Pancreas (tissue), 10 donors: ENCODE measurements around the gene NMRK1. TPM values are rescaled to one million over a fixed set of nuclear protein-coding genes. Genes with fewer than 3 reads are reported as not detected.

ENCODE experiments used
- ATAC-seq, 4 donors: fragments of 200-7000 bp; cut with Tn5 transposase; one replicate each; pipeline versions ENCODE4 v1.8.0 to v1.9.1; 2020; ENCODE audit warnings: mild to moderate bottlenecking in 4 of 4, moderate library complexity in 4 of 4
- DNase-seq, 6 donors: peaks; one replicate each; pipeline ENCODE4 v3.0.0-alpha.2; 2020
- FAIRE-seq: peaks from 2 replicates; lab custom pipeline; 2012; peaks lifted over from hg19 to GRCh38; lab: Jason Lieb, UNC
- H3K27ac ChIP-seq, 4 donors: fragments of 200-600 bp; sonication (generic); 1 replicate in 3 of 4; 2 replicates in 1 of 4; pipeline versions ENCODE4 v1.5.0 to v1.8.0; 2020
- H3K27me3 ChIP-seq, 4 donors: fragments of 200-600 bp; one replicate each; pipeline ENCODE4 v1.8.0; 2021
- H3K36me3 ChIP-seq, 3 donors: fragments of 200-600 bp; sonication (generic) in 1 of 3; one replicate each; pipeline versions ENCODE4 v1.5.0 to v1.8.0; 2020 to 2021
- H3K4me1 ChIP-seq, 3 donors: fragments of 200-600 bp; one replicate each; pipeline ENCODE4 v1.8.0; 2021
- H3K4me3 ChIP-seq, 4 donors: fragments of 200-600 bp; sonication (generic) in 2 of 4; one replicate each; pipeline versions ENCODE4 v1.5.0 to v1.8.0; 2020 to 2021
- H3K9me3 ChIP-seq, 4 donors: fragments of 200-600 bp; one replicate each; pipeline ENCODE4 v1.8.0; 2021
- WGBS, 2 donors: extraction: QIAGEN DNeasy Blood & Tissue Kit; methylation state at CpG; one replicate each; pipeline ENCODE4 v1.1.7; 2013; 5-methylcytosine and 5-hydroxymethylcytosine counted together
- intact Hi-C, 3 donors: fragments of 100-400 bp; cut with DNase I; formaldehyde crosslinking; loops; one replicate each; pipeline versions ENCODE4 v1.11.1 to v1.14.2; 2022
- polyA plus RNA-seq, 2 donors: library from polyadenylated mRNA; stranded (reverse); fragments of 200-250 nt; gene quantifications; one replicate each; pipeline ENCODE4 v1.2.3, GENCODE V29; 2013
- total RNA-seq, 6 donors: library from RNA; stranded (reverse); fragmentation: NEBNext Ultra II Directional in 4 of 6; extraction: Animal tissue kit (Norgen Biotek cat#: 25700) in 4 of 6; gene quantifications; one replicate each; pipeline versions ENCODE4 v1.2.1 to v1.2.4, GENCODE V29; 2021 to 2023
- TF ChIP-seq, protein P1 (sequence below), 4 donors: fragments of 200-600 bp; sonication (generic) in 3 of 4; IDR thresholded peaks; one replicate each; pipeline versions ENCODE4 v1.5.0 to v1.8.0; 2021; ENCODE audit warnings: antibody characterized with exemption in 4 of 4
- donor health status: healthy with polysubstance abuse.
- donor health status: DM: no; HTN: no; CAD: no; lungs with moderate emphysema.
- donor health status: DM: no; HTN: no; CAD: no.
- donor health status: control.
- donor health status: control.
- donor health status: Bipolar disorder and iron deficiency.
- donor health status: DM: yes; HTN: yes; CAD: no.
- donor health status: DM: no; HTN: no; CAD: no.
- donor health status: DM: no; HTN: no; CAD: no.
- donor health status: DM: yes; HTN: yes; CAD: no.

The NMRK1 gene
- total and polyA plus RNA-seq, 8 donors, result 16.8 to 76.1 (median 27.1) TPM

DNA sequence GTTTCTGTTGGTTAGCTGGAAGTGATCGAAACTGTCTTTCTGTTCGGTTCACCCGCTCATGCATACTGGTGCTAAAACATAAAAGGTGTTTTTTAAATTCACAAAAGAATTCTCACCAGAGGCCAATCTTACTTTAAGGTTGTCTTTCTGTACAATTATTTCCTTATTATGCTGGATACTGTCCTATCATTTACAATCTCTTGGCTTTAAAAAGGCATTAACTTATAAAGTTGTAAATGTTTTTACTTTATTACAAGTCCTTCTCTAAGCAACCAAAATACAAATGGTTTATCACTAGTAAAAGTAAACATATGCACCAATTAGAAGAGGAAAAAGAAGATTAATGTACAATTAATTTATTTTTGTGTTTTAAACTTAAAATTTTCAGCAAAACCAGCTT, 70.6 kb downstream of the NMRK1 start:
- WGBS, 2 donors, result 95 to 96% methylated on average over 3 of the region's 3 CpGs
- Histone ChIP-seq H3K4me3 (no peak overlapping the region), H3K36me3 (peaks cover 0 to 5% (median 0%) of the 10 kb centered on the region in 3 donors), H3K27ac (no peak overlapping the region), H3K27me3 (no peaks in the 10 kb centered on the region), H3K4me1 (peaks cover 0 to 6% (median 0%) of the 10 kb centered on the region in 3 donors), H3K9me3 (no peaks in the 10 kb centered on the region)
- intact Hi-C loops, result no loop called here
- no peak for ATAC-seq
- no peak for FAIRE-seq
- TF ChIP-seq, protein P1, sequence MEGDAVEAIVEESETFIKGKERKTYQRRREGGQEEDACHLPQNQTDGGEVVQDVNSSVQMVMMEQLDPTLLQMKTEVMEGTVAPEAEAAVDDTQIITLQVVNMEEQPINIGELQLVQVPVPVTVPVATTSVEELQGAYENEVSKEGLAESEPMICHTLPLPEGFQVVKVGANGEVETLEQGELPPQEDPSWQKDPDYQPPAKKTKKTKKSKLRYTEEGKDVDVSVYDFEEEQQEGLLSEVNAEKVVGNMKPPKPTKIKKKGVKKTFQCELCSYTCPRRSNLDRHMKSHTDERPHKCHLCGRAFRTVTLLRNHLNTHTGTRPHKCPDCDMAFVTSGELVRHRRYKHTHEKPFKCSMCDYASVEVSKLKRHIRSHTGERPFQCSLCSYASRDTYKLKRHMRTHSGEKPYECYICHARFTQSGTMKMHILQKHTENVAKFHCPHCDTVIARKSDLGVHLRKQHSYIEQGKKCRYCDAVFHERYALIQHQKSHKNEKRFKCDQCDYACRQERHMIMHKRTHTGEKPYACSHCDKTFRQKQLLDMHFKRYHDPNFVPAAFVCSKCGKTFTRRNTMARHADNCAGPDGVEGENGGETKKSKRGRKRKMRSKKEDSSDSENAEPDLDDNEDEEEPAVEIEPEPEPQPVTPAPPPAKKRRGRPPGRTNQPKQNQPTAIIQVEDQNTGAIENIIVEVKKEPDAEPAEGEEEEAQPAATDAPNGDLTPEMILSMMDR (IDR thresholded peaks at IDR 0.05), result no peak
- DNase-seq, result no peak

GRCh38 chr9:75013735-75014134, 74.2 kb downstream of the NMRK1 start:
- TF ChIP-seq, protein P1 (IDR thresholded peaks at IDR 0.05), result no peak
- Histone ChIP-seq H3K4me3 (no peak overlapping the region), H3K27me3 (no peaks in the 10 kb centered on the region), H3K4me1 (peaks cover 0 to 6% (median 0%) of the 10 kb centered on the region in 3 donors), H3K36me3 (peaks cover 0 to 5% (median 0%) of the 10 kb centered on the region in 3 donors), H3K9me3 (no peaks in the 10 kb centered on the region), H3K27ac (no peak overlapping the region)
- ATAC-seq (no peak), DNase-seq (no peak), FAIRE-seq (no peak)
- intact Hi-C loops, result no loop called here
- 86 to 91% methylated on average over 2 of the region's 2 CpGs for WGBS, 2 donors

Other genes starting within 250 kb of the NMRK1 start
- gene TRPM6, start 200.2 kb downstream of the NMRK1 start, total RNA-seq, result under 1 TPM; 0.14 to 0.59 (median 0.37) TPM
- under 1 TPM; 0.23 TPM for gene TRPM6, start 200.2 kb downstream of the NMRK1 start, polyA plus RNA-seq
- 1 to 10 TPM in 5 of 6 donors, under 1 TPM in 1; 0.69 to 2.3 (median 1.1) TPM for gene C9orf40, start 135.2 kb downstream of the NMRK1 start, total RNA-seq
- gene C9orf40, start 135.2 kb downstream of the NMRK1 start, polyA plus RNA-seq, result 1 to 10 TPM; 1.3 to 1.5 TPM
- gene CARNMT1, start 59.9 kb downstream of the NMRK1 start, total RNA-seq, result 10 to 100 TPM in 4 of 6 donors, 1 to 10 TPM in 2; 9.2 to 17.4 (median 12.2) TPM
- 1 to 10 TPM; 4.0 to 4.7 TPM for gene CARNMT1, start 59.9 kb downstream of the NMRK1 start, polyA plus RNA-seq
- gene OSTF1, start 359 bp upstream of the NMRK1 start, total RNA-seq, result 10 to 100 TPM in 5 of 6 donors, 1 to 10 TPM in 1; 10.0 to 29.0 (median 13.5) TPM
- 10 to 100 TPM; 12.3 to 12.7 TPM for gene OSTF1, start 359 bp upstream of the NMRK1 start, polyA plus RNA-seq